HG02852 (cell line): Measurements from ENCODE around the gene C20orf96.
A peak's percentile ranks its signal among the peaks of the same experiment; 100 is the strongest.
"Not testable (repeated sequence)": the region's sequence is repeated elsewhere in the genome, so short reads cannot be mapped to it uniquely, and the experiment has no call there.

ENCODE experiments used
- ATAC-seq: cut with Tn5 transposase; IDR thresholded peaks from one replicate; pipeline ENCODE4 v1.9.1; 2021; ENCODE audit warnings: mild to moderate bottlenecking, moderate library complexity; ENCODE audit not compliant: unreplicated experiment

Gene C20orf96

GRCh38 chr20:290084-290831 is at the start of gene C20orf96:
Gene C20orf96, minus strand, starts transcription at chr20:290750. Its CDS starts 140 bp downstream, at chr20:290610.
- peak; percentile 90 for ATAC-seq

GRCh38 chr20:336040-336439 is 45.5 kb upstream of the C20orf96 start:
- ATAC-seq, result not testable (repeated sequence)

- no peak for ATAC-seq
Observed at GRCh38 chr20:334578-334977, 44.0 kb upstream of the C20orf96 start.

GRCh38 chr20:330233-331149 is 39.9 kb upstream of the C20orf96 start:
- peak; percentile 28 for ATAC-seq

GRCh38 chr20:329851-330232 is 39.3 kb upstream of the C20orf96 start:
- no peak for ATAC-seq

- ATAC-seq, result no peak
Observed at GRCh38 chr20:328975-329695, 38.6 kb upstream of the C20orf96 start.

- ATAC-seq, result no peak
Observed at GRCh38 chr20:328027-328974, 37.8 kb upstream of the C20orf96 start.

- ATAC-seq, result peak; percentile 17
Observed at GRCh38 chr20:327186-328026, 36.9 kb upstream of the C20orf96 start.

GRCh38 chr20:326645-327185 is 36.2 kb upstream of the C20orf96 start:
- no peak for ATAC-seq

- ATAC-seq, result peak; percentile 5
Observed at GRCh38 chr20:325889-326644, 35.5 kb upstream of the C20orf96 start.

GRCh38 chr20:325045-325888 is 34.7 kb upstream of the C20orf96 start, which contains the start of gene SOX12:
Gene SOX12, plus strand, starts transcription at chr20:325552. Its CDS starts 373 bp downstream, at chr20:325925.
- ATAC-seq, result peak; percentile 68

- peak; percentile 47 for ATAC-seq
Observed at GRCh38 chr20:324177-325044, 33.9 kb upstream of the C20orf96 start.

- ATAC-seq, result no peak
Observed at GRCh38 chr20:316316-317068, 25.9 kb upstream of the C20orf96 start.

GRCh38 chr20:313948-314347 is 23.4 kb upstream of the C20orf96 start:
- no peak for ATAC-seq

GRCh38 chr20:313402-313801 is 22.9 kb upstream of the C20orf96 start:
- no peak for ATAC-seq

- ATAC-seq, result no peak
Observed at GRCh38 chr20:312866-313265, 22.3 kb upstream of the C20orf96 start.
